ENCODE data around the gene ETNPPL. TPM values are rescaled to one million over a fixed set of nuclear protein-coding genes. Genes with fewer than 3 reads are reported as not detected.

The ETNPPL gene
- total RNA-seq, 4 donors from 2014 or later, result 2.2 TPM; not detected in 3

DNA sequence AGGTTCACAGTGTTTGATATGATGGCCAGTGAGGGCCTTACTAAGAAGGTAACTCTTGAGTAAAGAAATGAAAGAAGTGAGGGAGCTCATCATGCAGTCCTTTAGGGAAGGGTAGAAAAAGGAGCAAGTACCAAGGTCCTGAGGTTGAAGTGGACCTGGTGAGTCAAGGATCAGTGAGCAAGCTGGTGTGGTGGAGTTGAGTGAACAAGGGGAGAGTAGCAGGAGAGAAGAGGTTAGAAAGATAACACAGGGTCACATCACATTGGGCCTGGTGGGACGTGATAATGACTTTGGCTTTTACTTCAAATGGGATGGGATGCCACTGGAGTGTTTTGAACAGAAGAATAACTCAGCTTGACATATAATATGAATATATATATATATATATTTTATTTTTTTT, 67.8 kb downstream of the ETNPPL start:
- Histone ChIP-seq H3K27me3 (no peaks in the 10 kb centered on the region), H3K9me3 (no peaks in the 10 kb centered on the region), H3K36me3 (no peaks in the 10 kb centered on the region), H3K4me3 (no peak overlapping the region), H3K4me1 (no peaks in the 10 kb centered on the region), H3K27ac (no peak overlapping the region)
- intact Hi-C loops (cut with DNase I; ENCODE audit: low total_unique reads), result no loop called here
- no peak for ATAC-seq
- TF ChIP-seq, protein P1, sequence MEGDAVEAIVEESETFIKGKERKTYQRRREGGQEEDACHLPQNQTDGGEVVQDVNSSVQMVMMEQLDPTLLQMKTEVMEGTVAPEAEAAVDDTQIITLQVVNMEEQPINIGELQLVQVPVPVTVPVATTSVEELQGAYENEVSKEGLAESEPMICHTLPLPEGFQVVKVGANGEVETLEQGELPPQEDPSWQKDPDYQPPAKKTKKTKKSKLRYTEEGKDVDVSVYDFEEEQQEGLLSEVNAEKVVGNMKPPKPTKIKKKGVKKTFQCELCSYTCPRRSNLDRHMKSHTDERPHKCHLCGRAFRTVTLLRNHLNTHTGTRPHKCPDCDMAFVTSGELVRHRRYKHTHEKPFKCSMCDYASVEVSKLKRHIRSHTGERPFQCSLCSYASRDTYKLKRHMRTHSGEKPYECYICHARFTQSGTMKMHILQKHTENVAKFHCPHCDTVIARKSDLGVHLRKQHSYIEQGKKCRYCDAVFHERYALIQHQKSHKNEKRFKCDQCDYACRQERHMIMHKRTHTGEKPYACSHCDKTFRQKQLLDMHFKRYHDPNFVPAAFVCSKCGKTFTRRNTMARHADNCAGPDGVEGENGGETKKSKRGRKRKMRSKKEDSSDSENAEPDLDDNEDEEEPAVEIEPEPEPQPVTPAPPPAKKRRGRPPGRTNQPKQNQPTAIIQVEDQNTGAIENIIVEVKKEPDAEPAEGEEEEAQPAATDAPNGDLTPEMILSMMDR (IDR thresholded peaks at IDR 0.05 in 4 of 5, conservative IDR thresholded peaks at IDR 0.05 in 1 of 5), result no peak
- TF ChIP-seq POLR2A (IDR thresholded peaks at IDR 0.05), result no peak
- DNase-seq, result no peak
- in situ Hi-C loops (cut with MboI; ENCODE audit: low sequenced_read_pairs in 4 of 4), result loop anchor here in 1 of 4 donors (25.0 kb wide), 1 partner anchor 717 kb away; no protein-coding TSS in a partner anchor

- H3K36me3 ChIP-seq, result no peaks in the 10 kb centered on the region
- no peak overlapping the region for H3K27ac ChIP-seq
- ATAC-seq (no peak), DNase-seq (no peak)
- H3K4me3 ChIP-seq, result no peak overlapping the region
- H3K4me1 ChIP-seq, result no peaks in the 10 kb centered on the region
- intact Hi-C loops (cut with DNase I; ENCODE audit: low total_unique reads), result no loop called here
- in situ Hi-C loops (cut with MboI; ENCODE audit: low sequenced_read_pairs in 4 of 4), result loop anchor here in 1 of 4 donors (25.0 kb wide), 1 partner anchor 718 kb away; no protein-coding TSS in a partner anchor
- H3K9me3 ChIP-seq, result no peaks in the 10 kb centered on the region
- H3K27me3 ChIP-seq, result no peaks in the 10 kb centered on the region
- TF ChIP-seq, protein P1 (IDR thresholded peaks at IDR 0.05 in 4 of 5, conservative IDR thresholded peaks at IDR 0.05 in 1 of 5), result no peak
Measured at GRCh38 chr4:108694423-108694822, 68.4 kb downstream of the ETNPPL start.

- no peaks in the 10 kb centered on the region for H3K27me3 ChIP-seq
- H3K4me1 ChIP-seq, result no peaks in the 10 kb centered on the region
- ATAC-seq (no peak), DNase-seq (no peak)
- no peak overlapping the region for H3K27ac ChIP-seq
- H3K36me3 ChIP-seq, result no peaks in the 10 kb centered on the region
- in situ Hi-C loops (cut with MboI; ENCODE audit: low sequenced_read_pairs in 4 of 4) (loop anchor here in 1 of 4 donors (25.0 kb wide), 1 partner anchor 718 kb away; no protein-coding TSS in a partner anchor), intact Hi-C loops (cut with DNase I; ENCODE audit: low total_unique reads) (no loop called here)
- TF ChIP-seq, protein P1 (IDR thresholded peaks at IDR 0.05 in 4 of 5, conservative IDR thresholded peaks at IDR 0.05 in 1 of 5), result no peak
- H3K9me3 ChIP-seq, result no peaks in the 10 kb centered on the region
- H3K4me3 ChIP-seq, result no peak overlapping the region
Measured at GRCh38 chr4:108693819-108694218, 69.0 kb downstream of the ETNPPL start.

GRCh38 chr4:108693211-108693610, 69.6 kb downstream of the ETNPPL start:
- H3K4me1 ChIP-seq, result no peaks in the 10 kb centered on the region
- intact Hi-C loops (cut with DNase I; ENCODE audit: low total_unique reads) (no loop called here), in situ Hi-C loops (cut with MboI; ENCODE audit: low sequenced_read_pairs in 4 of 4) (loop anchor here in 1 of 4 donors (25.0 kb wide), 1 partner anchor 719 kb away; no protein-coding TSS in a partner anchor)
- no peak for DNase-seq
- no peaks in the 10 kb centered on the region for H3K9me3 ChIP-seq
- H3K4me3 ChIP-seq, result no peak overlapping the region
- H3K27ac ChIP-seq, result no peak overlapping the region
- H3K27me3 ChIP-seq, result no peaks in the 10 kb centered on the region
- no peak for ATAC-seq
- H3K36me3 ChIP-seq, result no peaks in the 10 kb centered on the region
- TF ChIP-seq, protein P1 (IDR thresholded peaks at IDR 0.05 in 4 of 5, conservative IDR thresholded peaks at IDR 0.05 in 1 of 5), result no peak
- no peak for TF ChIP-seq POLR2A (IDR thresholded peaks at IDR 0.05)

Other genes starting within 250 kb of the ETNPPL start
- 100 to 1,000 TPM; 419 to 608 (median 540) TPM for gene RPL34, start 142.5 kb downstream of the ETNPPL start, total RNA-seq
- gene OSTC, start 112.5 kb downstream of the ETNPPL start, total RNA-seq, result 10 to 100 TPM; 15.5 to 25.0 (median 23.2) TPM